Fibroblast of villous mesenchyme (primary cell): Measurements from ENCODE around the gene CCDC85B. TPM values are rescaled to one million over a fixed set of nuclear protein-coding genes. Genes with fewer than 3 reads are reported as not detected.

Experiments
- DNase-seq: peaks from one replicate; pipeline ENCODE4 v3.0.0-alpha.2; 2010; ENCODE audit warnings: low read depth
- H3K4me3 ChIP-seq: 2 replicates; pipeline ENCODE4 v1.5.1; 2011; ENCODE audit warnings: low read depth, mild to moderate bottlenecking, low read length
- CTCF ChIP-seq: IDR thresholded peaks from 2 replicates; pipeline ENCODE4 v1.5.1; 2012; ENCODE audit warnings: low read depth, mild to moderate bottlenecking, low read length; ENCODE audit not compliant: insufficient read depth
- total RNA-seq: library from RNA; depleted of rRNA; stranded (reverse); fragments of >200 nt; gene quantifications from 2 replicates; pipeline ENCODE4 v1.2.3, GENCODE V29; 2012

Gene CCDC85B
- total RNA-seq, 1 donor = 37.1 TPM

- no peak for TF ChIP-seq CTCF
- no peak for DNase-seq
- no peak overlapping the region for H3K4me3 ChIP-seq
These were observed 6.6 kb downstream of the CCDC85B start for GRCh38 chr11:65897020-65897471.

- H3K4me3 ChIP-seq = peak overlapping the region; percentile 84
- no peak for TF ChIP-seq CTCF
- no peak for DNase-seq
These were observed 8.3 kb downstream of the CCDC85B start for GRCh38 chr11:65898656-65899355.

- peak; percentile 82 for DNase-seq
- no peak for TF ChIP-seq CTCF
- peak overlapping the region; percentile 84 for H3K4me3 ChIP-seq
These were observed 9.1 kb downstream of the CCDC85B start for GRCh38 chr11:65899356-65900124.

GRCh38 chr11:65900125-65900898 is 9.8 kb downstream of the CCDC85B start, which contains the start of gene FOSL1:
Gene FOSL1, minus strand, starts transcription at chr11:65900388. Its CDS starts 49 bp downstream, at chr11:65900339.
- H3K4me3 ChIP-seq = peak within 1 kb of the TSS; percentile 84
- DNase-seq = peak; percentile 96
- TF ChIP-seq CTCF = no peak

GRCh38 chr11:65900899-65901180 is 10.4 kb downstream of the CCDC85B start:
- TF ChIP-seq CTCF = no peak
- H3K4me3 ChIP-seq = no peak overlapping the region
- no peak for DNase-seq

GRCh38 chr11:65903068-65903481 is 12.6 kb downstream of the CCDC85B start:
- peak; percentile 76 for DNase-seq
- no peak for TF ChIP-seq CTCF
- H3K4me3 ChIP-seq = no peak overlapping the region
